HG03469 (cell line): ENCODE results near the gene SUSD3.

ENCODE experiments used
- ATAC-seq: cut with Tn5 transposase; IDR thresholded peaks from one replicate; pipeline ENCODE4 v1.9.1; 2021; ENCODE audit warnings: mild to moderate bottlenecking, moderate library complexity, moderate number of reproducible peaks; ENCODE audit not compliant: unreplicated experiment

The SUSD3 gene

GRCh38 chr9:93134015-93134739 is 75.7 kb downstream of the SUSD3 start, which contains the start of gene NINJ1:
TSS of gene NINJ1 (minus strand) at chr9:93134251. CDS start at chr9:93134217, 34 bp downstream.
- peak; percentile 33 for ATAC-seq
